SK-N-SH (cell line): Measurements from ENCODE around the gene IPO4. TPM values are rescaled to one million over a fixed set of nuclear protein-coding genes. Genes with fewer than 3 reads are reported as not detected.

ENCODE experiments used
- CTCF ChIA-PET: fragments of 300-600, 350-600 bp; formaldehyde crosslinking; extraction: SDS; loops from one replicate; lab custom pipeline; 2021; lab: Yijun Ruan, JAX
- POLR2A ChIA-PET: fragments of 350-600 bp; sonication (Branson Sonifier 250); formaldehyde crosslinking; extraction: SDS; loops from one replicate; lab custom pipeline; 2020; ENCODE audit warnings: antibody characterized with exemption, inconsistent platforms; lab: Yijun Ruan, JAX
- DNase-seq: peaks from one replicate; pipeline ENCODE4 v3.0.0; 2012
- H2AFZ ChIP-seq: fragments of 200-600 bp; sonication (generic); 2 replicates; pipeline ENCODE4 v1.8.1; 2016; ENCODE audit warnings: antibody characterized with exemption, mild to moderate bottlenecking, low read depth
- H3F3A ChIP-seq: fragments of 200-600 bp; sonication (generic); replicated peaks from 2 replicates; pipeline ENCODE3; 2016; ENCODE audit warnings: antibody characterized with exemption, mild to moderate bottlenecking; ENCODE audit not compliant: insufficient read depth
- H3K27ac ChIP-seq, 2 experiments: fragments of 200-500 bp in 1 of 2; fragments of 200-600 bp in 1 of 2; sonication (Bioruptor generic) in 1 of 2; sonication (generic), shearing (Covaris generic) in 1 of 2; 2 replicates each; pipeline versions ENCODE4 v1.5.1 to v1.6.1; 2014 to 2016; ENCODE audit warnings: low read depth in 2 of 2, inconsistent platforms in 1 of 2, low read length in 1 of 2, mild to moderate bottlenecking in 1 of 2, mixed read lengths in 1 of 2
- H3K27me3 ChIP-seq: fragments of 200-600 bp; sonication (generic), shearing (Covaris generic); 2 replicates; pipeline ENCODE4 v1.6.1; 2016; ENCODE audit warnings: mixed run types; ENCODE audit not compliant: insufficient read depth
- H3K36me3 ChIP-seq, 2 experiments: fragments of 200-500 bp in 1 of 2; fragments of 200-600 bp in 1 of 2; sonication (Bioruptor generic) in 1 of 2; sonication (generic) in 1 of 2; replicated peaks in 1 of 2; 2 replicates each; pipeline versions ENCODE3 to v1.5.1; 2014 to 2016; ENCODE audit warnings: low read length in 1 of 2, mild to moderate bottlenecking in 1 of 2; ENCODE audit not compliant: insufficient read depth in 2 of 2, control insufficient read depth in 1 of 2
- H3K4me1 ChIP-seq, 2 experiments: fragments of 200-500 bp in 1 of 2; fragments of 200-600 bp in 1 of 2; sonication (Bioruptor generic) in 1 of 2; sonication (generic), shearing (Covaris generic) in 1 of 2; 2 replicates each; pipeline versions ENCODE4 v1.5.1 to v1.6.1; 2014 to 2016; ENCODE audit warnings: low read depth in 1 of 2, low read length in 1 of 2, mixed run types in 1 of 2; ENCODE audit not compliant: insufficient read depth in 2 of 2, control insufficient read depth in 1 of 2
- H3K4me2 ChIP-seq: fragments of 200-600 bp; sonication (generic), shearing (Covaris generic); 2 replicates; pipeline ENCODE4 v1.6.1; 2017; ENCODE audit warnings: mixed run types
- H3K4me3 ChIP-seq, 2 experiments: fragments of 200-500 bp in 1 of 2; fragments of 200-600 bp in 1 of 2; sonication (Bioruptor generic) in 1 of 2; sonication (generic), shearing (Covaris generic) in 1 of 2; 2 replicates each; pipeline versions ENCODE4 v1.5.1 to v1.8.1; 2014 to 2016; ENCODE audit warnings: low read depth in 2 of 2, inconsistent platforms in 1 of 2, low read length in 1 of 2, mild to moderate bottlenecking in 1 of 2, mixed read lengths in 1 of 2, moderate library complexity in 1 of 2
- H3K79me2 ChIP-seq: fragments of 200-600 bp; sonication (generic); 2 replicates; pipeline ENCODE4 v1.8.1; 2017; ENCODE audit warnings: mild to moderate bottlenecking; ENCODE audit not compliant: insufficient read depth
- H3K9ac ChIP-seq: fragments of 200-600 bp; sonication (generic); 2 replicates; pipeline ENCODE4 v1.6.1; 2017; ENCODE audit warnings: mixed run types
- H3K9me2 ChIP-seq: fragments of 200-600 bp; sonication (generic); 2 replicates; pipeline ENCODE4 v1.6.1; 2017; ENCODE audit warnings: mixed run types
- H3K9me3 ChIP-seq: fragments of 200-600 bp; sonication (generic); 2 replicates; pipeline ENCODE4 v1.6.1; 2017; ENCODE audit warnings: mixed run types, mild to moderate bottlenecking, moderate library complexity
- H4K20me1 ChIP-seq: fragments of 200-600 bp; sonication (generic); 2 replicates; pipeline ENCODE4 v1.6.1; 2017; ENCODE audit warnings: mild to moderate bottlenecking, mixed run types; ENCODE audit not compliant: insufficient read depth
- CHD2 ChIP-seq: fragments of 150-350 bp; IDR thresholded peaks from 2 replicates; pipeline ENCODE4 v1.6.1; 2018; ENCODE audit warnings: low read length; ENCODE audit not compliant: partially characterized antibody
- CTCF ChIP-seq: fragments of 200-600 bp; sonication (generic); IDR thresholded peaks from 2 replicates; pipeline ENCODE4 v1.6.1; 2017; ENCODE audit warnings: antibody characterized with exemption, mild to moderate bottlenecking, moderate library complexity
- ELF1 ChIP-seq: IDR thresholded peaks from 2 replicates; pipeline ENCODE4 v1.4.0; 2012
- FOSL2 ChIP-seq: IDR thresholded peaks from 2 replicates; pipeline ENCODE4 v1.4.0; 2012; ENCODE audit warnings: low read depth, mild to moderate bottlenecking, moderate library complexity, borderline replicate concordance
- FOXJ3 ChIP-seq: sonication (generic); formaldehyde crosslinking; IDR thresholded peaks from 2 replicates; pipeline ENCODE4 v1.5.1; 2020; ENCODE audit warnings: mild to moderate bottlenecking, missing genetic modification reagents
- JUND ChIP-seq: IDR thresholded peaks from 2 replicates; pipeline ENCODE4 v1.4.0; 2012
- MAX ChIP-seq: IDR thresholded peaks from 2 replicates; pipeline ENCODE4 v1.4.0; 2012; ENCODE audit warnings: low read depth
- MEF2A ChIP-seq: IDR thresholded peaks from 2 replicates; pipeline ENCODE4 v1.4.0; 2012; ENCODE audit warnings: low read depth, borderline replicate concordance
- MXI1 ChIP-seq: IDR thresholded peaks from 2 replicates; pipeline ENCODE4 v1.6.1; 2012; ENCODE audit warnings: mild to moderate bottlenecking, low read depth, low read length, improper control_type of control experiment
- POLR2AphosphoS5 ChIP-seq: IDR thresholded peaks from 2 replicates; pipeline ENCODE4 v1.6.1; 2012; ENCODE audit warnings: low read depth, low read length
- RFX5 ChIP-seq: IDR thresholded peaks from 2 replicates; pipeline ENCODE4 v1.6.1; 2012; ENCODE audit warnings: mild to moderate bottlenecking, improper control_type of control experiment, low read length
- SIN3A ChIP-seq: IDR thresholded peaks from 2 replicates; pipeline ENCODE4 v1.6.1; 2012; ENCODE audit warnings: low read depth, mild to moderate bottlenecking, low read length, moderate library complexity, borderline replicate concordance
- TCF12 ChIP-seq: IDR thresholded peaks from 2 replicates; pipeline ENCODE4 v1.4.0; 2012
- TEAD4 ChIP-seq: IDR thresholded peaks from 2 replicates; pipeline ENCODE4 v1.4.0; 2012; ENCODE audit warnings: mild to moderate bottlenecking, borderline replicate concordance; ENCODE audit not compliant: insufficient read depth
- WGBS: methylation state at CpG from one replicate; pipeline ENCODE4 v1.1.6; 2017; ENCODE audit warnings: low lambda C conversion rate; 5-methylcytosine and 5-hydroxymethylcytosine counted together
- polyA plus RNA-seq, 3 experiments: library from polyadenylated mRNA; depleted of rRNA; stranded (reverse); fragments of >200 nt; gene quantifications; 2 replicates each; pipeline ENCODE4 v1.2.3, GENCODE V29; 2012
- TF ChIP-seq, protein P1 (sequence below): IDR thresholded peaks from 2 replicates; pipeline ENCODE4 v1.4.0; 2012; ENCODE audit warnings: low read depth, borderline replicate concordance
- TF ChIP-seq, protein P2 (sequence below): IDR thresholded peaks from 2 replicates; pipeline ENCODE4 v1.4.0; 2012; ENCODE audit warnings: low read depth, borderline replicate concordance
- TF ChIP-seq, protein P3 (sequence below): fragments of 150-350 bp; IDR thresholded peaks from 2 replicates; pipeline ENCODE4 v1.6.1; 2017; ENCODE audit warnings: antibody characterized with exemption, low read length, low read depth, borderline replicate concordance

IPO4 gene
- polyA plus RNA-seq, 1 of the 3 experiments (the other 2 are of a cell fraction), result 61.3 TPM

DNA sequence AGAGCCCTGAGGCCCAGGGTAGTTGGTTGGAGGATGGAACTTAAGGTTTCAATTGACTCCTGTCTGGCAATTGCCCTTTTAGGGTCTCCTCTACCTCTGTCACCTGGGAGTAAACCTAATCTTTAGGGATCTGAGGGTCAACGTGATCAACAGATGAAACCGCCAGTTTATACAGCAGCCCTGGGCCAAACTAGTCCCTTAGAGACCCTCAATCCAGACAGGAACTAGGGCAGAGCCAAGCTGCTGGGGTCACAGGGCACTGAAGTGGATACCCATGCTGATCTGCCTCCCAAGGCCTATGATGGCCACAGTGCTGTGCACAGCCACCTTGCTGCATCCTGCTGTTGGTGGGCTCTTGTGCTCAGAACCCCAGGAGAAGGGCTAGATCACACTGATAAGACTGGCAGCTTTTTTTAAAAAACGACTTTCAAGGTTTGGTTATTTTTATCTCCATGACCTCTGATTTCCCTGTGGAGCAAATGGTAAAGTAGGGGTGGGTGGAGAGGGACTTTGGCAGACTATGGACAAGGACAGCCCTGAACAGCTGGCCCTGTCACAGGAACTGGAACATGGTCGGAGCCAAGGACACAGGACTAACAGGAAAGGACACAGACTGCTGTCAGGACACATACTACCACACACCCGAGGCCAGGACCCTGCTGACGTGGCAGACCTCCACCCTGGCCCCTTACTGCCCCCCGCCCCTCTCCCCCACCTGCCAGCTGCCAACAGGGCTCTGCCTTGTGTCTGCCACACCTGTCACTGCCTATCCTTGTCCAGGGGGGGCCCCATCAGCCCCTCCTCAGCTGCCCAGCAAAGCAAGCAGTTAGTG lies 57.7 kb downstream of the IPO4 start (continued):
- TF ChIP-seq CHD2, result no peak

DNA sequence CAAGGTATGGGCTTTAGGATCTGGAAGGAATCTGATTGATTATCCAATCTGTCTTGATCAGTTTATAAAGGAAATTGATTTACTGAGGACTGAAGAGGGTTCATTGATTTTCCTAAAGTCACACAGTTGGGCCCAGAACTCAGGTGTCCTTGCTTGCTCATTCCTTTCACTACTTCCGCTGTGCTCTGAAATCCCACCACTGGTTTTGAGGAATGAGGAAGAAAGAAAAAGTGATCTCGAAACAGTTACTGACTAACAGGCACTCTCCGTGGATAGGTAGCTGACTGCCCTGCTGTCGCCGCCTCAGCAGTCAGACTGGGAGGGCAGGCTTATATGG lies 58.3 kb downstream of the IPO4 start, which contains the start of gene FITM1:
TSS of gene FITM1 (plus strand) at position 280 of the 337 bp plus-strand sequence. CDS start 905 bp downstream, outside the sequence.
- no peak within 1 kb of the TSS for H3K4me3 ChIP-seq
- H3K4me1 ChIP-seq, result peaks cover 0 to 10% of the 10 kb centered on the region in 2 experiments; a peak in 1 of 4 replicates
- H3K79me2 ChIP-seq, result no peaks in the 10 kb centered on the region
- no peaks in the 10 kb centered on the region for H3K9me2 ChIP-seq
- H3K9me3 ChIP-seq, result no peaks in the 10 kb centered on the region
- H3K9ac ChIP-seq, result no peak within 1 kb of the TSS
- no peaks in the 10 kb centered on the region for H3K27me3 ChIP-seq
- CTCF ChIA-PET, result interaction anchor here (1.5 to 2.0 kb wide), 3 partner anchors 21 to 72 kb away, joined by 3 to 10 read pairs (median 6); no protein-coding TSS in a partner anchor
- no peak within 1 kb of the TSS for H2AFZ ChIP-seq
- no peaks in the 10 kb centered on the region for H3K36me3 ChIP-seq
- DNase-seq, result no peak
- no peak for TF ChIP-seq FOXJ3 (CRISPR knock-in tag)
- no peak for TF ChIP-seq JUND
- no peak for TF ChIP-seq CTCF
- no peak for TF ChIP-seq MEF2A
- TF ChIP-seq MAX, result no peak
- no peak for TF ChIP-seq POLR2AphosphoS5
- TF ChIP-seq RFX5, result no peak
- no peak for TF ChIP-seq TEAD4
- TF ChIP-seq FOSL2, result no peak
- no peak for TF ChIP-seq CHD2
- TF ChIP-seq, protein P1, sequence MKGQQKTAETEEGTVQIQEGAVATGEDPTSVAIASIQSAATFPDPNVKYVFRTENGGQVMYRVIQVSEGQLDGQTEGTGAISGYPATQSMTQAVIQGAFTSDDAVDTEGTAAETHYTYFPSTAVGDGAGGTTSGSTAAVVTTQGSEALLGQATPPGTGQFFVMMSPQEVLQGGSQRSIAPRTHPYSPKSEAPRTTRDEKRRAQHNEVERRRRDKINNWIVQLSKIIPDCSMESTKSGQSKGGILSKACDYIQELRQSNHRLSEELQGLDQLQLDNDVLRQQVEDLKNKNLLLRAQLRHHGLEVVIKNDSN, result no peak
- TF ChIP-seq, protein P2, sequence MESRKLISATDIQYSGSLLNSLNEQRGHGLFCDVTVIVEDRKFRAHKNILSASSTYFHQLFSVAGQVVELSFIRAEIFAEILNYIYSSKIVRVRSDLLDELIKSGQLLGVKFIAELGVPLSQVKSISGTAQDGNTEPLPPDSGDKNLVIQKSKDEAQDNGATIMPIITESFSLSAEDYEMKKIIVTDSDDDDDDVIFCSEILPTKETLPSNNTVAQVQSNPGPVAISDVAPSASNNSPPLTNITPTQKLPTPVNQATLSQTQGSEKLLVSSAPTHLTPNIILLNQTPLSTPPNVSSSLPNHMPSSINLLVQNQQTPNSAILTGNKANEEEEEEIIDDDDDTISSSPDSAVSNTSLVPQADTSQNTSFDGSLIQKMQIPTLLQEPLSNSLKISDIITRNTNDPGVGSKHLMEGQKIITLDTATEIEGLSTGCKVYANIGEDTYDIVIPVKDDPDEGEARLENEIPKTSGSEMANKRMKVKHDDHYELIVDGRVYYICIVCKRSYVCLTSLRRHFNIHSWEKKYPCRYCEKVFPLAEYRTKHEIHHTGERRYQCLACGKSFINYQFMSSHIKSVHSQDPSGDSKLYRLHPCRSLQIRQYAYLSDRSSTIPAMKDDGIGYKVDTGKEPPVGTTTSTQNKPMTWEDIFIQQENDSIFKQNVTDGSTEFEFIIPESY, result no peak
- TF ChIP-seq SIN3A, result no peak
- no peak for TF ChIP-seq TCF12
- TF ChIP-seq, protein P3, sequence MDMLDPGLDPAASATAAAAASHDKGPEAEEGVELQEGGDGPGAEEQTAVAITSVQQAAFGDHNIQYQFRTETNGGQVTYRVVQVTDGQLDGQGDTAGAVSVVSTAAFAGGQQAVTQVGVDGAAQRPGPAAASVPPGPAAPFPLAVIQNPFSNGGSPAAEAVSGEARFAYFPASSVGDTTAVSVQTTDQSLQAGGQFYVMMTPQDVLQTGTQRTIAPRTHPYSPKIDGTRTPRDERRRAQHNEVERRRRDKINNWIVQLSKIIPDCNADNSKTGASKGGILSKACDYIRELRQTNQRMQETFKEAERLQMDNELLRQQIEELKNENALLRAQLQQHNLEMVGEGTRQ, result no peak
- TF ChIP-seq ELF1, result no peak
- no peak for TF ChIP-seq MXI1
- H3K4me2 ChIP-seq, result no peak within 1 kb of the TSS
- H4K20me1 ChIP-seq, result no peaks in the 10 kb centered on the region
- peaks cover 9% of the 10 kb centered on the region for H3F3A ChIP-seq
- 92% methylated on average over 5 of the region's 5 CpGs for WGBS
- no peak within 1 kb of the TSS; a peak in 1 of 4 replicates for H3K27ac ChIP-seq
- POLR2A ChIA-PET, result interaction anchor here (2.3 kb wide), 1 partner anchor 15 kb away, joined by 6 read pairs; the partner anchor contains the start of genes DCAF11 and NRL
